Endometrial microvascular endothelial cells (primary cell): ENCODE measurements around the gene SH2D3C. TPM values are rescaled to one million over a fixed set of nuclear protein-coding genes. Genes with fewer than 3 reads are reported as not detected.
"Not testable (repeated sequence)": the region's sequence is repeated elsewhere in the genome, so short reads cannot be mapped to it uniquely, and the experiment has no call there.

Experiments used
- in situ Hi-C: cut with HindIII; loops from 2 replicates; pipeline ENCODE4 v1.10.0; 2017; ENCODE audit warnings: low sequenced_read_pairs, low pct_unique_long_range_greater_than_20kb; ENCODE audit errors: inconsistent ontology term
- total RNA-seq: library from RNA; depleted of rRNA; stranded (reverse); fragments of >200 nt; gene quantifications from one replicate; pipeline ENCODE4 v1.2.3, GENCODE V29; 2015; ENCODE audit errors: inconsistent ontology term

The SH2D3C gene
- total RNA-seq, 1 donor from 2014 or later = 70.3 TPM

DNA sequence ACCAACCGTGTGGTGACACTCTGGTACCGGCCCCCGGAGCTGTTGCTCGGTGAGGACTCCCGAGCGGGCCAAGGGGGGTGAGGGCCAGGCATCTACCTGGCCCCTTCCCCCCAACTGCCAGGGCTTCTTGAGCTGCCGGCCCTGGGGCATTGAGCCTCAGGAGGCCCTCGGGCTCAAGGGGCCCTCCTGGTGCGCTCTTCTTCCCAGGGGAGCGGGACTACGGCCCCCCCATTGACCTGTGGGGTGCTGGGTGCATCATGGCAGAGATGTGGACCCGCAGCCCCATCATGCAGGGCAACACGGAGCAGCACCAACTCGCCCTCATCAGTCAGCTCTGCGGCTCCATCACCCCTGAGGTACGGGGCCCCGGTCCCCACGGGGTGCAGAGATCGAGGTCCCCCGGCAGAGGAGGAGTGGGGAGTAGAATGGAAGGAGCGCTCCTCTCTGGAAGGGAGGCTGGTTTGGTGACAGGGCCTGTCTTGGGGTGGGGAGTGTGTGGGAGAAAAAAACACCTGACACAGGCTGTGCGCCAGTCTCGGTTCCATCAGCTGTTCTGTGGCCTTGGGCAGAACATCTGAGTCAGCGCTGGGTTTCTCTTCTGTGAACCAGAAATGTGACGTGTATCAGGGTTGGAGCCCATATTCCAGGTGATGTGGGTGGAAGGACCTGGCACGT lies 10.0 kb upstream of the SH2D3C start:
- in situ Hi-C loops = no loop called here

DNA sequence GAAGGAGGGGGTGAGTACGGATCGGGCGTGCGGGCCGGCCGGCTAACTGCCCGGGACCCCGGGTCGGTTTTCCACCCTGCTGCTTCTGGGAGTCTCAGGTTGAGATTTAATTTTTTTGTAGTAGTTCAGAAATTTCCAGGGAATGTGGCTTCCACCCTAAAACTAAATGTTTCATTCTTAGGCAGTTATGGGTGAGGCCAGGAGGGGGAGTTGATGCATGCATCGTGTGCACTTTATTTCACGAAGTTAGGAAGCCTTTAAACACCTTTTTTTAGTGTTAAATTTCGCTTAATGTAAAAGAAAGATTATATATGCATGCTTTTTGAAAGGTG lies 8.3 kb upstream of the SH2D3C start:
- in situ Hi-C loops = no loop called here

DNA sequence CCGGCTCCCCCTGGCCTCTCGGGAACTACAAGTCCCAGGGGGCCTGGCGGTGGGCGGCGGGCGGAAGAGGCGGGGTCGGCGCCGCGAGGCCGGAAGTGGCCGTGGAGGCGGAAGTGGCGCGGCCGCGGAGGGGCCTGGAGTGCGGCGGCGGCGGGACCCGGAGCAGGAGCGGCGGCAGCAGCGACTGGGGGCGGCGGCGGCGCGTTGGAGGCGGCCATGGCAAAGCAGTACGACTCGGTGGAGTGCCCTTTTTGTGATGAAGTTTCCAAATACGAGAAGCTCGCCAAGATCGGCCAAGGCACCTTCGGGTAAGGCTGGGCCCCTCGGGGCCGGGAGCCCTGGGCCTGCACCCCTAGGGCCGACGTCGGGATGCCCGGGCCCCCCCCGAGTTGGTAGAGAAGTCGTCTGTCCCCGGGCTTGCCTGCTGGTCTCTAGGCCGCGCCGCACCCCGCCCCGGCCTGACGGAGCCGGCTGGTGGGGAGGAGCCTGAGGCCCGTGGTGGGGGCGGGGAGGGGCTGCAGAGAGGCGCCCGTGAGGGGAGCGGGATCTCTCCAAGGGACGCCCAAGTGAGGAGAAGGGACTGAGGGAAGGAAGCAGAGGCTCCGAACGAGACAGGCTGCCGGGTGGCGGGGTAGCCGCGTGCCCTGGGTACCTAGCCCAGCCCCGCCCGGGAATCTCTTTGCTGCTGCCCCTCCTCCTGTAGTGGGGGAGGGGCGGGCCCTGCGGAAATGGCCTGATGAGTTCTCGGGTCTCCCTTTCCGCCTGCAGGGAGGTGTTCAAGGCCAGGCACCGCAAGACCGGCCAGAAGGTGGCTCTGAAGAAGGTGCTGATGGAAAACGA lies 7.7 kb upstream of the SH2D3C start, which contains the start of gene CDK9:
CDK9 (plus strand) TSS at position 102 of the 840 bp plus-strand sequence; CDS start at position 217, 115 bp downstream.
- in situ Hi-C loops = no loop called here

DNA sequence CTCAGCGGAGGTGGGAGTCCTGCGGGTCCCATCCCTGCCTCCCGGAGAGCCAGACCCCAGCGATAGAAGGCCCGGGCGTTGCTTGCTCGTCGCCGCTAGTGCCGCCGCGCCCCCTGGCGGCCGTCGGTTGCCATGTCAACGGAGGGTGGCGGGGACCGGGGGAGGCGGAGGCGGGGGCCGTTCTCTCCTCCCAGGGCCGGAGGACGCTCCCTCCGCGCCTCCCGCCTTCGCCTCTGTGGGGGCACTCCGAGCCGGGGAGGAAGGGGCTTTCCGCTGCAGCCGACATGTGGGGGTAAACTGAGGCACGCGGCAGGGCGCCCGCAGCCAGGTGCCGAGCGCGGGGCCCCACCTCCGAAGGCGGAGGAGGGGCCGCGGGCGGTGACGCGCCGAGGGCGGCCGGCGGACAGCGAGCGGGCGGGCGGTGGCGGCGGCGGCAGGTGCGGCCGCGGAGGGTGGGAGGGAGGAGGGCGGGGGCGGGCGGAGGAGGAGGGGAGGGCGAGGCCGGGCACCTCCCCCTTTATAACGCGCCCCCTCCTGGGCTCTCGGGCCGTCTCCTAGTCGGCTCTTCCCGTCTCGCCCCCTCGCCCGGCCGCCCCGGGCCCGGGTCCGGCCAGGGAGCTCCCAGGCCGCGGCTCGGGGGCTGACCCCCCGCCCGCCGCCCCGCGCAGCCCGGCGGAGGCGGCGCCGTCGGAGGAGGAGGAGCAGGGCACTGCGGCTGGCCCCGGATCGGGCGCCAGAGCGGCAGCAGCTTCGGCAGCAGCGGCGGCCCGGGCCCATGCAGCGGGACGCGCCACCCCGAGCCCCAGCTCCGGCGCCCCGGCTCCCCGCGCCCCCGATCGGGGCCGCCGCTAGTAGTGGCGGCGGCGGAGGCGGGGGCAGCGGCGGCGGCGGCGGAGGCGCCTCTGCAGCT lies 6.8 kb upstream of the SH2D3C start:
- in situ Hi-C loops = no loop called here

DNA sequence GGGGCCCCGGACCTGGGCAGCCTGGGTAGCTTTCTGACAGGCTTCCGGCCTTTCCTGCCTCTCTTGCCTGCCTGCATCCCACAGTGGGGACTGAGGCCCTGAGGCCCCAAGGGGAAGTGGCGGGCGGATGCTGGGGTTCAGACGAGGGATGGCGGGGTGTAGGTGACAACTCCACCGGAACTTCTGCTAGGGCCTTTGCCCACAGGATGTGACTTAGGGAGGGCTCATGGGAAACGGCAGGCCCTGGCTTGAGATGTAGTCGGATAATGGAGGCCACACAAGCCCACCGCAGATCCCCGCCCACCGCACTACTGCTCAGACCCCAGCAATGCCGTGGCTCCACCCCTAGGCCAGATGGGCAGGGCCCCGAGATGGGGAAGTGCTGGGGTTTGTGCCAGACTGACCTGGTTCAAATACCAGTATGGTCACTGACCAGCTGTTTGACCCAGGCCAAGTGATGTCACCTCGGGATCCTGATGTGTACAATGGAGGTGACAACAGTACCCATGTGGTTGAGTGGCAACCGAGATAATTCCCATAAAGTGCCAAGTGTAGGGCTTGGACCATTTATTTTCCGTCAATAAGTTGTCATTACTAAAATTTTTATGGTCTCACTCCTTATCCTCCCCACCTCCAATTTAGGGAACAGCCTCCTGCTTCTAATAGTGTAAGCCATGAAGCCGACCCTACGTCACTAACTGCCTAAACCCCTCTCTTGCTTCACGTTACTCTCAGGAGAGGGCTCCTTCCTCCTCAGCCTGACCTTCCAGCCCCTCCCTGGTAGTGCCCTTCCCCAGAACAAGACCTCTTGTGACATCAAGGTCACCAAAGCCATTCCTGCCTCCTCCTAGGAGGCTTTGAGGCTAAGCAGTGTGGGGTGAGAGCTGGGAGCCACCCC lies 4.9 kb upstream of the SH2D3C start:
- in situ Hi-C loops = no loop called here

DNA sequence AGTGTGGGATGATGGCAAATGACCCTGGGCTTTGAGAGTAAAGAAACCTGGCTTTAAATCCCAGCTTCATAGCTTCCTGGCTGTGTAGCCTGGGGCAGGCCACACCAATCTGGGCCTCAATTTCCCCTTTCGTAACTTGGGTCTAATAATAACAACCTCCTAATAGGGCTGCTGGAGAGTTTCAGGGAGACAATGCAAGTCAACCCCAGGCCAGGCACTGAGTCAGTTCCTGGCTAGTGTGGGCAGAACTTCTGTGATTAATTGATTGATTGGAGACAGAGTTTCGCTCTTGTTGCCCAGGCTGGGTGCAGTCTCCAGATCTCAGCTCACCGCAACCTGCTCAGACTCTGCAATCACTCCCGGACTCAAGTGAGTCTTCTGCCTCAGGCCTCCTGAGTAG lies 3.3 kb upstream of the SH2D3C start:
- in situ Hi-C loops = no loop called here

DNA sequence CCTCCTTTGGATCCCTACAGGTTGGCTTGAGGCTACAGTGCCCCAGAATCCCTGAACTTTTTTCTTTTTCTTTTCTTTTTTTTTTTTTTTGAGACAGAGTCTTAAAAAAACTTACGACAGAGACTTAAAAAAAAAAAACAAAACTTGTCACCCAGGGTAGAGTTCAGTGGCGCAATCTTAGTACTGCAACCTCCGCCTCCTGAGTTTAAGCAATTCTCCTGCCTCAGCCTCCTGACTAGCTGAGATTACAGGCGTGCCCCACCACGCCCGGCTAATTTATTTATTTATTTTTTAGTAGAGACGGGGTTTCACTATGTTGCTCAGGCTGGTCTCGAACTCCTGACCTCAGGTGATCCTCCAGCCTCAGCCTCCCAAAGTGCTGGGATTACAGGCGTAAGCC lies 2.4 kb upstream of the SH2D3C start:
- in situ Hi-C loops = not testable (repeated sequence)

DNA sequence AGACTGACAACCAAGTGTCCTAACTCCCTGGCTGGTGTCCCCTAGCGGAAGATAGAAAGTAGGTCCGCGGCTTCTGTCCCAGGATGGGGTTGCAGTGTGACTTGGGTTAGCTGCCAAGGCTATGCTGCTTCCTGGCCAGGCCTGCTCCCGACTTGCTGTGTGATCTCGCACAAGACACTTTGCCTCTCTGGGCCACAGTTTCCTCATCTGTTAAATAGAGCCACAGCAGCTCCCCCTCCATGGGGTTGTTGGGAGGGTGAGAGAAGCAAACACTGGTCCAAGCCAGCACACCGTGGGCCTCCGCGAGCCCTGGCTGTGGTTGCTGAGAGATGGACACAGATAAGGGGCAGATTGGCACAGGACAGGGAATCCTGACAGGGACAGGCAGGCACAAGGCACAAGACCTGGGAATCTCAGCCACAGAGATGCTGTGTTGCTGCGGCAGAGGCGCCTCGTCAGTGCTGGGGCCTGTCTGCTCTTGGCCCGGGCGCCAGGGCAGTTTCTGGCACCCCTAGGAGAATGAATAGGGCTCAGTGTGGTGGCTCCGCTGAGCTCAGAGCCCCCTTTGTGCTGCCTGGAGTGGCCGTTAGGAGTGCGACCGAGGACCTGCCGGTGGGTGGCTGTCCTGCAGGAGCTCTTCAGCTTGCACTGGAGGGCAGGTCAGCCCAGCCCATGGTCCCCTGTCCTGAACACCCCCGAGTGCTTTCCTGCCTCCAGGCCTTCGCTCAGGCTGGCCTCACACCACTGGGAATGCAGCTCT lies 1.8 kb upstream of the SH2D3C start:
- in situ Hi-C loops = no loop called here

DNA sequence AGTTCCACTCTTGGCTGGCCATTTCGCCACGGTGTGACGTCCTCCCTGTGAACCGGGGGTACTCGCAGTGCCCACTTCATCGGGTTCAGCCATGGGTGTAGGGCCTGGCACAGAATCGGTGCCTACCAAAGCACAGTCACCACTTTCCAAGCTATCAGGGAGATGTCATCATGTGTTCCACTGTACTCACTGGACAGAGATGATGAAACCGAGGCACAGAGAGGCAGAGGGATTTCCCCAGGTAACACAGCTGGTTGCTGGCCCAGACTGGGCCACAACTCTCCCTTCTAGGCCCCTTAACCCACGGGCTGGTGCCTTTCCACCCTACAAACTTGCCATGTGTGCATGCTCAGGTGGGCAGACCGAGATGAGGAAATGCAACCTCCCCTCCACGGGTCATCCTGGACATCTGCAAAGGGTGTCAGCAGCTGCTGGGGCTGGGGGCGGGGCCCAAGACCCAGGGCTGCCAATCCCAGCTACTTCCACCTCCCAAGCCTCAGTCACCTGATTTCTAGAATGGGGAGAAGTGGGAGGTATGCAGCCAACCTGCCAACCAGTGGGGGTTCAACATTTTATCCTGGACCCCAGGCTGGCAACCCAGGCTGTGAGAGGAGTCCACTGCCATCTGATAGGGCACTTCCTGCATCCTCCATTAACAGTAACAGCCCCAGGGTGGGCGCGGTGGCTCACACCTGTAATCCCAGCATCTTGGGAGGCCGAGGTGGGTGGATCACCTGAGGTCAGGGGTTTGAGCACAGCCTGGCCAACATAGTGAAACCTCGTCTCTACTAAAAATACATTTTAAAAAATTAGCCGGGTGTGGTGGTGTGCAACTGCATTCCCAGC lies 893 bp upstream of the SH2D3C start:
- in situ Hi-C loops = no loop called here

DNA sequence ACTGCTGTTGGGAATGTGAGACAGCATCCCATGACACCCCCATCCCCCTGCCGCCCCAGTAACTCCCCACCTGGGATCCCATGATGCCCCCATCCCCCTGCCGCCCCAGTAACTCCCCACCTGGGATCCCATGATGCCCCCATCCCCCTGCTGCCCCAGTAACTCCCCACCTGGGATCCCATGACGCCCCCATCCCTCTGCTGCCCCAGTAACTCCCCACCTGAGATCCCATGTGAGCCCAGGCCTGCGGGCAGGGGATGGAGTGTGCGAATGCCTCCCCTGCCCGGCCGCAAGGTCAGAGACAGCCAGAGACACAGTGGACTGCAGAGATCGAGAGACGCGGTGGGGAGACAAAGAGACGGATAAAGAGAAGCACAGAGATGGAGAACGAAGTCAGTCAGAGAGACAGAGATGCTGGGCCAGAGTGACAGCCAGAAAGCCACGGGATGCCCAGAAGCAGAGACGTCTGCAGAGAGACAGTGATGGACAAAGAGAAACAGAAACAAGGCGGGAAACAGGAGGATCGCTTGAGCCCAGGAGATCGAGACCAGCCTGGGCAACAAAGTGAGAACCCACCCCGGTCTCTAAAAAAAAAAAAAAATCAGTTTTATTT lies 992 bp downstream of the SH2D3C start:
- in situ Hi-C loops = no loop called here

DNA sequence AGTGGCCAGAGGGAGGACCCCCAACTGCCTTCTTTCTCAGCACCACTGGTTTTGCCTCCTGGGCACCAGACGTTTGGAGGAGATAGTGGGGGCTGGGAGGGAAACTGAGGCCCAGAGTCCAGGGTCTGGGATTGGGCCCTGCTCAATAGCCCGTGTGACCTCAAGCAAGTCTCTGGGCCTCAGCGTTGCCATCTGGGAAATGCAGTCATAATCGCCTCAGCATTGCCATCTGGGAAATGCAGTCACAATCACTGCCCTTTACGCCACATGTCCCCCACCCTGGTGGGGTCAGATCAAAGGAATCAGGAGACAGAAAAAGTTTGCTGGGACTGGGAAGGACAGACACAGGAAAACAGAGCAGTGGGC lies 1.6 kb downstream of the SH2D3C start:
- in situ Hi-C loops = no loop called here

DNA sequence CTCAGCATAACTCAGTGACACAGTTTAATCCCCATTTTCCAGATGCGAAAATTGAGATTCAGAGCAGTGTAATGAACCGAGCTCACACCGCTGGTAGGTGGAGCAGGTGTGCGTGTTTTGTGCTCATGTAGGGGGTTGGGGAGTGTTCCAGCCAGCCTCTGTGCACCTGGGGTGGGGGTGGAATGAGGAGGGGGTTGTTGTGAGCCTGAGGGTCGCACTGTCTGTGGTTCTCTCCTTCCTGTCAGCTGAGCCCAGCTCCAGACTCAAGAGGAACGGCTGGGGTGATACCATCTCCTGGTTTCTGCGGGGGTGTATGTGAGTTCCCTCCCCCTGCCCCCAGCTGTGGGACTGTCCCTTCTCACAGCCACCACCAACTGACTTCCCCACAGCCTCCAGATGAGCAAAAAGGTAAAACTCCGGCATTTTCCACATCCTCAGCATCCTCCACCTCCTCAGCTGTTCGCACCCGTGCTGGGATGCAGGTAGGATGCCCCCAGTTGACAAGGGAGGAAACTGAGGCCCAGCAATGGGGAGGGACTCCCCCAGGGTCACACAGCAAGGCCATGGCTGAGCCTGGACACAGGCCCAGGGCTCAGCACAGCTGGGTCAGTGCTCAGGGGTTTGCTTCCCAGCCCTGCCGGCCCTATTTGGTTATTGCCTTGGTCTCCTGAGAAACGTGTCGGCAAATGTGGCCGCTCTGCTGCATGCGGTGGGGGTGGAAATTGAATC lies 2.1 kb downstream of the SH2D3C start:
- in situ Hi-C loops = no loop called here

DNA sequence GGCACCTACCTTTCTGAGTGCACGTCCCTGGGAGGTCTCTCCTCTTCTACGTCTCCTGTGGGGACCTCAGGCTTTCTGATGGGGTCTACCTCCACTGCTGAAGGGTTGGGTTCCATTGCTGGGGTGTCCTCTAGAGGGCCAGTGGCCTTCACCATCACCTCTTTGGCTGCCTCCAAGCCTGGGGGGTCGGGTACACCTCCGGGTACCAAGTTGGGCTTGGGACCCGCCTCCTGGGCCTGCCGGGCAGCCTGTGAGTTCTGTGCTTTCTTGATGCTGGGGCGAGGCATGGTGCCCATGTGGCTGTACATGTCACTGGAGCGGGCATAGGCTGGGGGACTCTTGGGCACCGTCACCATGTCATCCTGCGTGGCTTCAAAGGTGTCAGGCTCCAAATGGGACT lies 4.5 kb downstream of the SH2D3C start:
- in situ Hi-C loops = loop anchor here (25.0 kb wide), 2 partner anchors 88 to 163 kb away; partner anchors contain the start of genes DPM2, ENG and PIP5KL1

DNA sequence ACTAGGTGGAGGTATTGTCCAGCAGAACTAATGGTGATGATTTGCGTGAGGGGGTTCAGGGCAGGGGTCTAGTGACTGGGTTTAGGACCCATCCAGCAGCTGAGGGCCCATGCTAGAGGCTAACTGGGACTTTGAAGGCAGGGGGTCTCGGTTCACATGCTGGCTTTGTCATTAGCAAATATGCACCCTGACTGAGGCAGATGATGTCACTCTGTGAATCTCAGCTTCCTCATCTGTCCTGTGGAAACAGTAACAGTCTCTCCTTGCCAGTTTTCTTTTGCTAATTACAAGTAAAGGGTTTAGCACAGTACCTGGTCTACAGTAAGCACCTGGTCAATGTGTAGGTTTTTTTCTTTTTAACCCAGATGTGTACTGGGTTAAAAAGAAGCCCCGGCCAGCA lies 5.2 kb downstream of the SH2D3C start:
- in situ Hi-C loops = loop anchor here (25.0 kb wide), 2 partner anchors 89 to 164 kb away; partner anchors contain the start of genes DPM2, ENG and PIP5KL1

DNA sequence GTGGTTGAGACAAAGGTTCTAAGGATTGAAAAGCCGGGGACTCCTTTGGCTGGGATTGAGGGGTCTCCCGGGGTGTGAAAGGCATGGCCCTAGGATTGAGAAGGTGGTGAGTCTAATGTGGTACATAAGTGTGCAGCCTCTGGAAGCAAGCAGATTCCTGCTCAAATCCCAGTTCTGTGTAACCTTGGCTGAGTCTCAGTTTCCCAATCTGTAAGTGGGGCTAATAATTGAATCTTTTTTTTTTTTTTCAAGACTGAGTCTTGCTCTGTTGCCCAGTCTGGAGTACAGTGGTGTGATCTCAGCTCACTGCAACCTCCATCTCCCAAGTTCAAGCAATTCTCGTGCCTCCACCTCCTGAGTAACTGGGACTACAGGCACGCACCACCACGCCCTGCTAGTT lies 5.9 kb downstream of the SH2D3C start:
- in situ Hi-C loops = loop anchor here (25.0 kb wide), 2 partner anchors 90 to 165 kb away; partner anchors contain the start of genes DPM2, ENG and PIP5KL1
